ENCODE measurements around the gene GREM2.

DNA sequence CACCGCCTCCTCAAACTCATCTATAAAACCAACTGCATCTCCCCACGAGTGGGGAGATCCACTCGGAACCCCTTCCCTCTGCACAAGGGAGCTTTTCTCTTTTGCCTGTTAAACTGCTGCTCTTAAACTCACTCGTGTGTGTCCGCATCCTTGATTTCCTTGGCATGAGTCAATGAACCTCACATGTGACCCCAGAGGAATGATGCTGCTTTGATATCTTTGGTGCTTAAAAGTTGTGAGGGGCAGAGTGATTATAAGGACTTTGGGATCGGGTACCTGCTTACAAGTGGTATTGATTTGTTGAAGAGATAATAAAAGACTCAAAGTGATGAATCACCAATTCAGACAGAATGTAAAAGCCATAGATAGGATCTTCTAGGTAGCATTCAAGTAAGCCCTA is 125.3 kb downstream of the GREM2 start:
- TF ChIP-seq CTCF (IDR thresholded peaks at IDR 0.05; ENCODE audit: insufficient read depth, low read length) (no peak), POLR2AphosphoS5 (IDR thresholded peaks at IDR 0.05; ENCODE audit: low read depth) (no peak), SPI1 (IDR thresholded peaks at IDR 0.05; ENCODE audit: borderline replicate concordance, low read depth) (no peak), GABPA (IDR thresholded peaks at IDR 0.05; ENCODE audit: low read depth) (no peak)
- TF ChIP-seq, protein P1, sequence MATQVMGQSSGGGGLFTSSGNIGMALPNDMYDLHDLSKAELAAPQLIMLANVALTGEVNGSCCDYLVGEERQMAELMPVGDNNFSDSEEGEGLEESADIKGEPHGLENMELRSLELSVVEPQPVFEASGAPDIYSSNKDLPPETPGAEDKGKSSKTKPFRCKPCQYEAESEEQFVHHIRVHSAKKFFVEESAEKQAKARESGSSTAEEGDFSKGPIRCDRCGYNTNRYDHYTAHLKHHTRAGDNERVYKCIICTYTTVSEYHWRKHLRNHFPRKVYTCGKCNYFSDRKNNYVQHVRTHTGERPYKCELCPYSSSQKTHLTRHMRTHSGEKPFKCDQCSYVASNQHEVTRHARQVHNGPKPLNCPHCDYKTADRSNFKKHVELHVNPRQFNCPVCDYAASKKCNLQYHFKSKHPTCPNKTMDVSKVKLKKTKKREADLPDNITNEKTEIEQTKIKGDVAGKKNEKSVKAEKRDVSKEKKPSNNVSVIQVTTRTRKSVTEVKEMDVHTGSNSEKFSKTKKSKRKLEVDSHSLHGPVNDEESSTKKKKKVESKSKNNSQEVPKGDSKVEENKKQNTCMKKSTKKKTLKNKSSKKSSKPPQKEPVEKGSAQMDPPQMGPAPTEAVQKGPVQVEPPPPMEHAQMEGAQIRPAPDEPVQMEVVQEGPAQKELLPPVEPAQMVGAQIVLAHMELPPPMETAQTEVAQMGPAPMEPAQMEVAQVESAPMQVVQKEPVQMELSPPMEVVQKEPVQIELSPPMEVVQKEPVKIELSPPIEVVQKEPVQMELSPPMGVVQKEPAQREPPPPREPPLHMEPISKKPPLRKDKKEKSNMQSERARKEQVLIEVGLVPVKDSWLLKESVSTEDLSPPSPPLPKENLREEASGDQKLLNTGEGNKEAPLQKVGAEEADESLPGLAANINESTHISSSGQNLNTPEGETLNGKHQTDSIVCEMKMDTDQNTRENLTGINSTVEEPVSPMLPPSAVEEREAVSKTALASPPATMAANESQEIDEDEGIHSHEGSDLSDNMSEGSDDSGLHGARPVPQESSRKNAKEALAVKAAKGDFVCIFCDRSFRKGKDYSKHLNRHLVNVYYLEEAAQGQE (IDR thresholded peaks at IDR 0.05; ENCODE audit: insufficient replicate concordance, low read depth), result no peak

All from HL-60 (cell line).